Mesenchymal stem cell (in vitro differentiated cells and primary cell): Measurements from ENCODE around the gene CCDC81.

Source experiments
- DNase-seq: peaks from one replicate; pipeline ENCODE4 v3.0.0-alpha.2; 2013
- H2AFZ ChIP-seq: one replicate; pipeline ENCODE4 v1.6.1; 2013; ENCODE audit warnings: low read depth, mild to moderate bottlenecking, control low read depth, inconsistent platforms, low read length, moderate library complexity
- H2AK5ac ChIP-seq: 2 replicates; pipeline ENCODE4 v1.6.1; 2013; ENCODE audit warnings: low read length, moderate library complexity, mild to moderate bottlenecking, inconsistent platforms; ENCODE audit not compliant: severe bottlenecking
- H2BK120ac ChIP-seq: one replicate; pipeline ENCODE4 v1.6.1; 2013; ENCODE audit warnings: low read depth, mild to moderate bottlenecking, inconsistent platforms, low read length, moderate library complexity
- H2BK12ac ChIP-seq, 2 experiments: one replicate each; pipeline ENCODE4 v1.6.1; 2013; ENCODE audit warnings: inconsistent platforms in 2 of 2, low read length in 2 of 2, mild to moderate bottlenecking in 2 of 2, moderate library complexity in 2 of 2, control low read depth in 1 of 2
- H2BK15ac ChIP-seq: one replicate; pipeline ENCODE4 v1.6.1; 2013; ENCODE audit warnings: mild to moderate bottlenecking, low read depth, inconsistent platforms; ENCODE audit not compliant: poor library complexity, severe bottlenecking
- H2BK5ac ChIP-seq: 2 replicates; pipeline ENCODE4 v1.6.1; 2013; ENCODE audit warnings: low read depth, mild to moderate bottlenecking, low read length, control low read depth, inconsistent platforms; ENCODE audit not compliant: poor library complexity, severe bottlenecking
- H3K14ac ChIP-seq, 2 experiments: one replicate each; pipeline ENCODE4 v1.6.1; 2013; ENCODE audit warnings: inconsistent platforms in 2 of 2, low read length in 2 of 2, control low read depth in 1 of 2, mild to moderate bottlenecking in 1 of 2, moderate library complexity in 1 of 2
- H3K18ac ChIP-seq, 2 experiments: one replicate each; pipeline ENCODE4 v1.6.1; 2013; ENCODE audit warnings: inconsistent platforms in 2 of 2, low read length in 2 of 2, control low read depth in 1 of 2, low read depth in 1 of 2, mild to moderate bottlenecking in 1 of 2
- H3K23ac ChIP-seq, 2 experiments: one replicate each; pipeline ENCODE4 v1.6.1; 2013; ENCODE audit warnings: inconsistent platforms in 2 of 2, low read length in 2 of 2, mild to moderate bottlenecking in 2 of 2, moderate library complexity in 2 of 2, control low read depth in 1 of 2
- H3K27ac ChIP-seq: 2 replicates; pipeline ENCODE4 v1.5.1; 2013; ENCODE audit warnings: mild to moderate bottlenecking, moderate library complexity, low read length, control low read depth, inconsistent platforms; ENCODE audit not compliant: poor library complexity, severe bottlenecking
- H3K27me3 ChIP-seq, 2 experiments: 2 replicates each; pipeline versions ENCODE4 v1.6.1 to v1.7.0; 2013; ENCODE audit warnings: low read length in 2 of 2, mild to moderate bottlenecking in 2 of 2, moderate library complexity in 2 of 2, control low read depth in 1 of 2, inconsistent platforms in 1 of 2; ENCODE audit not compliant: control insufficient read depth in 1 of 2, insufficient read depth in 1 of 2
- H3K36me3 ChIP-seq, 2 experiments: 2 replicates each; pipeline versions ENCODE4 v1.6.1 to v1.7.0; 2013; ENCODE audit warnings: low read length in 2 of 2, control low read depth in 1 of 2, inconsistent platforms in 1 of 2, low read depth in 1 of 2, mild to moderate bottlenecking in 1 of 2; ENCODE audit not compliant: insufficient read depth in 2 of 2, control insufficient read depth in 1 of 2
- H3K4ac ChIP-seq, 2 experiments: one replicate each; pipeline ENCODE4 v1.6.1; 2013; ENCODE audit warnings: inconsistent platforms in 2 of 2, low read length in 2 of 2, mild to moderate bottlenecking in 2 of 2, moderate library complexity in 2 of 2, control low read depth in 1 of 2, low read depth in 1 of 2
- H3K4me1 ChIP-seq: 2 replicates; pipeline ENCODE4 v1.6.1; 2013; ENCODE audit warnings: low read depth, low read length, control low read depth; ENCODE audit not compliant: control insufficient read depth, insufficient read depth
- H3K4me2 ChIP-seq: 2 replicates; pipeline ENCODE4 v1.6.1; 2013; ENCODE audit warnings: low read length, mild to moderate bottlenecking, inconsistent platforms; ENCODE audit not compliant: poor library complexity, severe bottlenecking
- H3K4me3 ChIP-seq, 2 experiments: 2 replicates each; pipeline versions ENCODE4 v1.5.1 to v1.7.0; 2013; ENCODE audit warnings: low read length in 2 of 2, mild to moderate bottlenecking in 2 of 2, control low read depth in 1 of 2, low read depth in 1 of 2; ENCODE audit not compliant: insufficient read depth in 1 of 2
- H3K79me1 ChIP-seq: replicated peaks from 2 replicates; pipeline ENCODE4 v1.6.1; 2013; ENCODE audit warnings: mild to moderate bottlenecking, control low read depth, low read length, inconsistent platforms; ENCODE audit not compliant: poor library complexity, severe bottlenecking
- H3K9ac ChIP-seq: 2 replicates; pipeline ENCODE4 v1.7.0; 2013; ENCODE audit warnings: mild to moderate bottlenecking, low read length, moderate library complexity
- H3K9me3 ChIP-seq: 2 replicates; pipeline ENCODE4 v1.7.0; 2013; ENCODE audit warnings: mild to moderate bottlenecking, low read length; ENCODE audit not compliant: control insufficient read depth
- H4K8ac ChIP-seq: one replicate; pipeline ENCODE4 v1.6.1; 2013; ENCODE audit warnings: inconsistent platforms, mild to moderate bottlenecking, low read length, moderate library complexity
- H4K91ac ChIP-seq: one replicate; pipeline ENCODE4 v1.6.1; 2013; ENCODE audit warnings: mild to moderate bottlenecking, low read length, inconsistent platforms
- WGBS: methylation state at CpG from one replicate; pipeline ENCODE4 v1.1.7; 2013; ENCODE audit warnings: mixed read lengths; 5-methylcytosine and 5-hydroxymethylcytosine counted together

Gene CCDC81

GRCh38 chr11:86442827-86443226 is 68.1 kb downstream of the CCDC81 start:
- H3K9ac ChIP-seq, result peak overlapping the region; percentile 47

DNA sequence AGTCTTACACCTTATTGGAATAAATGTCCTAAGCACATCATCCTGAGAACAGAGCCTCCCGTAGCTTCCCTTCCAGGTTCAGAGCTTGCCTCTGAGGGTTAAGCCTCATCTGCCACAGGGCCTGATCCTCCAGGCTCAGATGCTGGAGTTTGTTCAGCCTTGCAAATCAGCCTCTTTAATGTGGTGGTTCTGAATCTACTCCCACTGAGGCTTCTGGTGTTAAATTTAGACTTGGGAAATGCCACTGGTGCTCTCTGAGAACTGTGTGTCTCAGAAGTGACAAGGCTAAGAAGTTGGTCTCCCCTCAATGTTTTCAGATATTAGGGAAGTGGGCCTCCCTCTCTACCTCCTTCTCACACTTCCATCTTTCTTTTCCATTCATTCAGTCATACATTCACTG is 68.7 kb downstream of the CCDC81 start:
- WGBS, result 47% methylated on average over 1 of the region's 1 CpG
- H3K23ac ChIP-seq, result no peak overlapping the region
- H2AK5ac ChIP-seq, result no peak overlapping the region
- no peak overlapping the region for H2BK12ac ChIP-seq
- H2AFZ ChIP-seq, result no peak overlapping the region
- no peak overlapping the region for H2BK120ac ChIP-seq
- no peak overlapping the region for H3K4ac ChIP-seq
- no peaks in the 10 kb centered on the region for H3K9me3 ChIP-seq
- H2BK5ac ChIP-seq, result no peak overlapping the region
- no peaks in the 10 kb centered on the region for H3K27me3 ChIP-seq
- H3K4me3 ChIP-seq, result no peak overlapping the region
- peaks cover 6% of the 10 kb centered on the region for H3K4me1 ChIP-seq
- H3K14ac ChIP-seq, result no peak overlapping the region
- DNase-seq, result no peak
- no peak overlapping the region for H4K8ac ChIP-seq
- H3K27ac ChIP-seq, result no peak overlapping the region
- no peak overlapping the region for H3K18ac ChIP-seq
- peak overlapping the region; percentile 47 for H3K9ac ChIP-seq
- peaks cover 9 to 11% of the 10 kb centered on the region in 2 experiments for H3K36me3 ChIP-seq
- H2BK15ac ChIP-seq, result no peak overlapping the region
- no peak overlapping the region for H3K4me2 ChIP-seq
- no peaks in the 10 kb centered on the region for H3K79me1 ChIP-seq
- no peak overlapping the region for H4K91ac ChIP-seq

More at GRCh38 chr11:86442827-86443226, 68.1 kb downstream of the CCDC81 start:
- Histone ChIP-seq H3K9me3 (no peaks in the 10 kb centered on the region), H3K23ac (no peak overlapping the region), H2AK5ac (no peak overlapping the region), H3K79me1 (no peaks in the 10 kb centered on the region), H2BK15ac (no peak overlapping the region), H2AFZ (no peak overlapping the region), H4K8ac (no peak overlapping the region), H3K14ac (no peak overlapping the region), H3K27me3 (no peaks in the 10 kb centered on the region), H4K91ac (no peak overlapping the region), H3K4me2 (no peak overlapping the region), H3K27ac (no peak overlapping the region), H3K18ac (no peak overlapping the region), H2BK5ac (no peak overlapping the region), H3K4me3 (peak overlapping the region in 1 of 2 experiments; percentile 16), H3K36me3 (peaks cover 9 to 11% of the 10 kb centered on the region in 2 experiments), H2BK12ac (no peak overlapping the region), H3K4me1 (peaks cover 6% of the 10 kb centered on the region), H2BK120ac (no peak overlapping the region), H3K4ac (no peak overlapping the region)
- 98% methylated on average over 4 of the region's 5 CpGs for WGBS
- no peak for DNase-seq

DNA sequence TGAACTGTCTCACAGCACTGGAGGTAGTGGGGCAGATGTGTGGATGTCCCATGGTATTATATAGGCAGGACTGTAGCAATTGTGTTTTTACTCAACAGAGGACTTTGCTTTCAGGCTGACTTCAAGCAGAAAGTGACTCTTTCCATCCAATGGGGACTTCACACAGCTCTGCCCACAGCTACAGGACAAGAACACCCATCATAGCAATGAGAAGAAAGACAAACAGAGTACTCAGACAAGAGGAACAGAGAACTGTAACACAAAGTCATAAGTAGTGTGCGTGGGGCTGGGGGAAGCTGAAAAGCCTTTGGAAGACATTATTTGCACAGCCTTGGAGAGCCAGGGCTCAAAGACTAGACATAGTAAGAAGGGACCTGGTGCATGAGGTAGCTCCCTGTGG is 70.3 kb downstream of the CCDC81 start:
- no peak overlapping the region for H2BK12ac ChIP-seq
- WGBS, result 98% methylated on average over 1 of the region's 1 CpG
- H3K18ac ChIP-seq, result no peak overlapping the region
- H2AK5ac ChIP-seq, result no peak overlapping the region
- H2BK120ac ChIP-seq, result no peak overlapping the region
- no peaks in the 10 kb centered on the region for H3K9me3 ChIP-seq
- no peak overlapping the region for H3K14ac ChIP-seq
- H2AFZ ChIP-seq, result no peak overlapping the region
- DNase-seq, result no peak
- peaks cover 6% of the 10 kb centered on the region for H3K4me1 ChIP-seq
- no peaks in the 10 kb centered on the region for H3K27me3 ChIP-seq
- no peak overlapping the region for H3K4me2 ChIP-seq
- no peak overlapping the region for H3K27ac ChIP-seq
- H3K23ac ChIP-seq, result no peak overlapping the region
- no peak overlapping the region for H3K4ac ChIP-seq
- H3K36me3 ChIP-seq, result peaks cover 9 to 11% of the 10 kb centered on the region in 2 experiments
- no peak overlapping the region for H4K8ac ChIP-seq
- H3K79me1 ChIP-seq, result no peaks in the 10 kb centered on the region
- H2BK15ac ChIP-seq, result no peak overlapping the region
- H4K91ac ChIP-seq, result no peak overlapping the region
- H2BK5ac ChIP-seq, result no peak overlapping the region
- H3K4me3 ChIP-seq, result no peak overlapping the region
- H3K9ac ChIP-seq, result no peak overlapping the region

- H3K9ac ChIP-seq, result no peak overlapping the region
Measured at GRCh38 chr11:86446163-86446923, 71.7 kb downstream of the CCDC81 start.

More at GRCh38 chr11:86446163-86446923, 71.7 kb downstream of the CCDC81 start:
- Histone ChIP-seq H3K18ac (no peak overlapping the region), H3K79me1 (no peaks in the 10 kb centered on the region), H2BK5ac (no peak overlapping the region), H3K23ac (no peak overlapping the region), H3K4me3 (no peak overlapping the region), H3K36me3 (peaks cover 9 to 11% of the 10 kb centered on the region in 2 experiments), H3K27me3 (no peaks in the 10 kb centered on the region), H3K4me2 (no peak overlapping the region), H3K4ac (no peak overlapping the region), H3K9me3 (no peaks in the 10 kb centered on the region), H2BK12ac (no peak overlapping the region), H4K91ac (no peak overlapping the region), H3K4me1 (peaks cover 6% of the 10 kb centered on the region), H2BK120ac (no peak overlapping the region), H2BK15ac (no peak overlapping the region), H4K8ac (no peak overlapping the region), H3K14ac (no peak overlapping the region), H2AFZ (no peak overlapping the region), H2AK5ac (no peak overlapping the region), H3K27ac (no peak overlapping the region)
- no peak for DNase-seq
- 97% methylated on average over 8 of the region's 8 CpGs for WGBS
